HCT116 (cell line): ENCODE data around the gene APOA1. TPM values are rescaled to one million over a fixed set of nuclear protein-coding genes. Genes with fewer than 3 reads are reported as not detected.
A peak's percentile ranks its signal among the peaks of the same experiment; 100 is the strongest.

Experiments used
- ATAC-seq: fragments of 200-7000 bp; cut with Tn5 transposase; 2 replicates; pipeline ENCODE4 v1.9.1; 2020; ENCODE audit warnings: mild to moderate bottlenecking, moderate library complexity
- BruUV-seq: library from RNA; stranded (reverse); fragments of 400-500 nt; replicated peaks from 2 replicates; lab custom pipeline; 2021; lab: Mats Ljungman, UMichigan
- CTCF ChIA-PET: fragments of 300-600 bp; sonication (Branson Sonifier 250); formaldehyde crosslinking; loops from one replicate; lab custom pipeline; 2021; ENCODE audit warnings: antibody characterized with exemption; lab: Charles Lee
- POLR2A ChIA-PET: fragments of 300-600, 350-600 bp; sonication (Branson Sonifier 250); formaldehyde crosslinking; loops from one replicate; lab custom pipeline; 2021; ENCODE audit warnings: antibody characterized with exemption; lab: Charles Lee
- RAD21 ChIA-PET, 2 experiments: fragments of 300-600 bp; sonication (Branson Sonifier 250); formaldehyde crosslinking; loops; one replicate each; lab custom pipeline; 2023; ENCODE audit warnings: low total read pairs in 2 of 2; ENCODE audit not compliant: uncharacterized antibody in 2 of 2, unreplicated experiment in 2 of 2, low non-redundant PET in 1 of 2; lab: Charles Lee
- DNase-seq: peaks from one replicate; pipeline ENCODE4 v3.0.0-alpha.2; 2010; ENCODE audit warnings: low read depth, low spot score
- H2AFZ ChIP-seq: fragments of 200-600 bp; shearing (Covaris generic), sonication (generic); 2 replicates; pipeline ENCODE4 v1.6.1; 2017; ENCODE audit warnings: low read depth, mixed run types, mixed read lengths, antibody characterized with exemption, low read length; ENCODE audit not compliant: poor library complexity, severe bottlenecking
- H3K27ac ChIP-seq: 2 replicates; pipeline ENCODE4 v1.5.1; 2012; ENCODE audit warnings: low read depth, low read length
- H3K27me3 ChIP-seq: fragments of 200-600 bp; sonication (generic); 2 replicates; pipeline ENCODE4 v1.6.1; 2016; ENCODE audit warnings: mixed run types, low read length, mixed read lengths; ENCODE audit not compliant: insufficient read depth
- H3K36me3 ChIP-seq, 2 experiments: fragments of 200-500 bp in 1 of 2; fragments of 200-600 bp in 1 of 2; sonication (Bioruptor generic) in 1 of 2; sonication (generic) in 1 of 2; 2 replicates each; pipeline versions ENCODE4 v1.5.1 to v1.6.1; 2014 to 2016; ENCODE audit warnings: low read length in 2 of 2, inconsistent platforms in 1 of 2, mixed read lengths in 1 of 2, mixed run types in 1 of 2; ENCODE audit not compliant: insufficient read depth in 2 of 2, control insufficient read depth in 1 of 2
- H3K4me1 ChIP-seq, 2 experiments: fragments of 200-600 bp in 1 of 2; sonication (generic) in 1 of 2; 2 replicates each; pipeline versions ENCODE4 v1.5.1 to v1.6.1; 2012 to 2017; ENCODE audit warnings: low read length in 2 of 2, inconsistent platforms in 1 of 2, mild to moderate bottlenecking in 1 of 2, mixed read lengths in 1 of 2, mixed run types in 1 of 2, moderate library complexity in 1 of 2; ENCODE audit not compliant: insufficient read depth in 2 of 2, control insufficient read depth in 1 of 2
- H3K4me2 ChIP-seq: fragments of 200-600 bp; sonication (generic); 2 replicates; pipeline ENCODE4 v1.6.1; 2017; ENCODE audit warnings: mixed run types, low read length, mixed read lengths
- H3K4me3 ChIP-seq, 2 experiments: fragments of 200-600 bp in 1 of 2; sonication (generic) in 1 of 2; replicated peaks in 1 of 2; 2 replicates each; pipeline ENCODE4 v1.5.1; 2011 to 2016; ENCODE audit warnings: low read length in 2 of 2, control low read depth in 1 of 2, low read depth in 1 of 2, mild to moderate bottlenecking in 1 of 2, mixed read lengths in 1 of 2, mixed run types in 1 of 2
- H3K79me2 ChIP-seq: fragments of 200-600 bp; sonication (generic); 2 replicates; pipeline ENCODE4 v1.6.1; 2017; ENCODE audit warnings: mild to moderate bottlenecking, mixed run types, low read length, moderate library complexity, mixed read lengths; ENCODE audit not compliant: insufficient read depth
- H3K9ac ChIP-seq: fragments of 200-600 bp; sonication (generic); 2 replicates; pipeline ENCODE4 v1.6.1; 2016; ENCODE audit warnings: low read length, mixed read lengths
- H3K9me2 ChIP-seq: fragments of 200-600 bp; sonication (generic), shearing (Covaris generic); 2 replicates; pipeline ENCODE4 v1.6.1; 2017; ENCODE audit warnings: mixed run types, mild to moderate bottlenecking, moderate library complexity; ENCODE audit not compliant: insufficient read depth
- H3K9me3 ChIP-seq, 2 experiments: fragments of 200-500 bp in 1 of 2; fragments of 200-600 bp in 1 of 2; sonication (Bioruptor generic) in 1 of 2; sonication (generic) in 1 of 2; 2 replicates each; pipeline ENCODE4 v1.6.1; 2014 to 2017; ENCODE audit warnings: low read length in 2 of 2, mixed read lengths in 2 of 2, inconsistent platforms in 1 of 2, low read depth in 1 of 2, mild to moderate bottlenecking in 1 of 2, mixed run types in 1 of 2, moderate library complexity in 1 of 2; ENCODE audit not compliant: control insufficient read depth in 1 of 2, insufficient read depth in 1 of 2
- H4K20me1 ChIP-seq: fragments of 200-600 bp; sonication (generic), shearing (Covaris generic); 2 replicates; pipeline ENCODE4 v1.6.1; 2017; ENCODE audit warnings: mixed run types, mild to moderate bottlenecking, moderate library complexity; ENCODE audit not compliant: insufficient read depth
- CTCF ChIP-seq, 3 experiments: fragments of 200-600 bp in 1 of 3; sonication (generic) in 1 of 3; IDR thresholded peaks in 2 of 3; conservative IDR thresholded peaks in 1 of 3; 2 replicates each; pipeline ENCODE4 v1.5.1; 2012 to 2017; ENCODE audit warnings: low read depth in 2 of 3, low read length in 2 of 3, antibody characterized with exemption in 1 of 3, borderline replicate concordance in 1 of 3, control low read depth in 1 of 3, mild to moderate bottlenecking in 1 of 3, mixed read lengths in 1 of 3, mixed run types in 1 of 3, moderate library complexity in 1 of 3; ENCODE audit not compliant: insufficient read depth in 1 of 3
- ELF1 ChIP-seq: IDR thresholded peaks from 2 replicates; pipeline ENCODE4 v1.6.1; 2012; ENCODE audit warnings: low read depth, borderline replicate concordance
- EZH2 ChIP-seq: fragments of 200-600 bp; sonication (generic); IDR thresholded peaks from 2 replicates; pipeline ENCODE4 v1.6.1; 2017; ENCODE audit warnings: antibody characterized with exemption, mixed run types
- EZH2phosphoT487 ChIP-seq: fragments of 200-600 bp; IDR thresholded peaks from 2 replicates; pipeline ENCODE4 v1.6.1; 2018; ENCODE audit warnings: antibody characterized with exemption, borderline replicate concordance
- FOSL1 ChIP-seq: IDR thresholded peaks from 2 replicates; pipeline ENCODE4 v1.6.1; 2012; ENCODE audit warnings: low read depth
- JUND ChIP-seq: IDR thresholded peaks from 2 replicates; pipeline ENCODE4 v1.6.1; 2012
- MAX ChIP-seq: IDR thresholded peaks from 2 replicates; pipeline ENCODE4 v1.6.1; 2012
- POLR2A ChIP-seq: IDR thresholded peaks from 2 replicates; pipeline ENCODE4 v1.7.0; 2011; ENCODE audit warnings: borderline replicate concordance; ENCODE audit not compliant: insufficient read depth, insufficient read length; ENCODE audit errors: extremely low read depth
- RAD21 ChIP-seq: IDR thresholded peaks from 2 replicates; pipeline ENCODE4 v1.6.1; 2012; ENCODE audit warnings: low read depth, mild to moderate bottlenecking
- SP1 ChIP-seq: IDR thresholded peaks from 2 replicates; pipeline ENCODE4 v1.6.1; 2012; ENCODE audit warnings: low read depth
- intact Hi-C: fragments of 100-400 bp; cut with micrococcal nuclease; formaldehyde crosslinking; loops from 2 replicates; pipeline ENCODE4 v1.10.0; 2022
- total RNA-seq: library from RNA; stranded (reverse); gene quantifications from one replicate; pipeline ENCODE4 v1.2.1, GENCODE V29; 2021; ENCODE audit not compliant: unreplicated experiment

Gene APOA1
- total RNA-seq, 1 experiment from 2014 or later: 2.0 TPM

- H3K9ac ChIP-seq: no peak overlapping the region
- H3K4me1 ChIP-seq: peaks cover 0 to 5% of the 10 kb centered on the region in 2 experiments; a peak in 1 of 4 replicates
- CTCF ChIA-PET: interaction anchor here (0.6 to 3.1 kb wide), 7 partner anchors 14 to 230 kb away, joined by 3 to 34 read pairs (median 3); partner anchors contain the start of gene APOC3
- POLR2A ChIA-PET: no interaction called here
- no peaks in the 10 kb centered on the region for H3K9me3 ChIP-seq
- peak; percentile 95 for ATAC-seq
- H3K27ac ChIP-seq: no peak overlapping the region
- no peaks in the 10 kb centered on the region for H3K9me2 ChIP-seq
- TF ChIP-seq SP1 (no peak), EZH2phosphoT487 (no peak), ELF1 (no peak), EZH2 (no peak), CTCF (IDR thresholded peaks at IDR 0.05 in 2 of 3, conservative IDR thresholded peaks at IDR 0.05 in 1 of 3; ENCODE audit: borderline replicate concordance in 1 of 3, insufficient read depth in 1 of 3, low read depth in 2 of 3, low read length in 2 of 3) (peak; percentile 74 to 77 (median 75); a peak in 5 of 6 replicates), MAX (no peak), JUND (no peak), FOSL1 (no peak), RAD21 (peak; percentile 86), POLR2A (no peak)
- no peak overlapping the region for H3K4me3 ChIP-seq
- H3K4me2 ChIP-seq: no peak overlapping the region
- BruUV-seq: no TSS peak
- no peak overlapping the region for H2AFZ ChIP-seq
- 0 out of 4 replicates have a peak, but pooled peaks cover 0 to 3% of the 10 kb centered on the region in 2 experiments for H3K36me3 ChIP-seq
- DNase-seq: peak; percentile 51
- no peaks in the 10 kb centered on the region for H4K20me1 ChIP-seq
- no peaks in the 10 kb centered on the region for H3K79me2 ChIP-seq
- RAD21 ChIA-PET: interaction anchor here (0.9 to 1.6 kb wide), 2 partner anchors 226 kb away, joined by 3 to 4 read pairs; no protein-coding TSS in a partner anchor
- no peaks in the 10 kb centered on the region for H3K27me3 ChIP-seq
- intact Hi-C loops: loop anchor here (1.0 to 2.0 kb wide), 3 partner anchors 217 to 346 kb away; no protein-coding TSS in a partner anchor
Measured at GRCh38 chr11:116879800-116880625, 42.6 kb upstream of the APOA1 start.
